ENCODE results near the gene MKKS. TPM values are rescaled to one million over a fixed set of nuclear protein-coding genes. Genes with fewer than 3 reads are reported as not detected.

MKKS gene
- total and polyA plus RNA-seq, 2 of the 13 experiments (the other 11 are each of a cell fraction or from before 2014, with no cell fraction given) = 26.7 to 34.5 TPM

GRCh38 chr20:10434832-10435812 is 1.1 kb upstream of the MKKS start, which contains the start of gene SLX4IP (continued):
- TF ChIP-seq KLF6 (CRISPR knock-in tag; IDR thresholded peaks at IDR 0.05) = no peak
- peak; percentile 42; the same call in 1 of the 2 replicates for TF ChIP-seq ZNF607 (CRISPR knock-in tag; IDR thresholded peaks at IDR 0.05; ENCODE audit: borderline replicate concordance)
- peak; percentile 95 for TF ChIP-seq ISX (CRISPR knock-in tag; conservative IDR thresholded peaks at IDR 0.05)
- TF ChIP-seq SNAI1 (CRISPR knock-in tag; IDR thresholded peaks at IDR 0.05; ENCODE audit: borderline replicate concordance) = no peak
- 0 out of 2 replicates have a peak, but pooled peaks have one; percentile 26 for TF ChIP-seq ZNF580 (CRISPR knock-in tag; IDR thresholded peaks at IDR 0.05; ENCODE audit: borderline replicate concordance, low read depth)
- TF ChIP-seq ZNF180 (CRISPR knock-in tag; IDR thresholded peaks at IDR 0.05; ENCODE audit: borderline replicate concordance, low read depth) = no peak
- no peak; the same call in 1 of the 2 replicates for TF ChIP-seq TGIF2 (CRISPR knock-in tag; IDR thresholded peaks at IDR 0.05)
- 0 out of 2 replicates have a peak, but pooled peaks have one; percentile 38 for TF ChIP-seq HMGA1 (CRISPR knock-in tag; conservative IDR thresholded peaks at IDR 0.05)
- peak; percentile 56; the same call in 1 of the 2 replicates for TF ChIP-seq ZNF441 (CRISPR knock-in tag; IDR thresholded peaks at IDR 0.05; ENCODE audit: borderline replicate concordance)
- peak in 1 of 2 experiments; percentile 37; a peak in 3 of 4 replicates for TF ChIP-seq EP300 (IDR thresholded peaks at IDR 0.05; ENCODE audit: low read depth in 2 of 2, low read length in 2 of 2)
- no peak for TF ChIP-seq EP300 (CRISPR knock-in tag; IDR thresholded peaks at IDR 0.05; ENCODE audit: borderline replicate concordance)
- no peak; the same call in 1 of the 2 replicates for TF ChIP-seq ZNF879 (CRISPR knock-in tag; IDR thresholded peaks at IDR 0.05)
- TF ChIP-seq NR2F2 (IDR thresholded peaks at IDR 0.05; ENCODE audit: borderline replicate concordance, low read depth) = peak; percentile 12; the same call in 1 of the 2 replicates
- no peak for TF ChIP-seq FOXK2 (IDR thresholded peaks at IDR 0.05)
- TF ChIP-seq GZF1 (CRISPR knock-in tag; IDR thresholded peaks at IDR 0.05) = no peak
- TF ChIP-seq DMAP1 (CRISPR knock-in tag; IDR thresholded peaks at IDR 0.05) = no peak; the same call in 1 of the 2 replicates
- no peak for TF ChIP-seq CAMTA2 (CRISPR knock-in tag; IDR thresholded peaks at IDR 0.05; ENCODE audit: borderline replicate concordance)
- no peak for TF ChIP-seq IKZF4 (CRISPR knock-in tag; IDR thresholded peaks at IDR 0.05; ENCODE audit: borderline replicate concordance, low read depth, not compliant biosample characterization)
- TF ChIP-seq HDAC1 (CRISPR knock-in tag; IDR thresholded peaks at IDR 0.05) = peak; percentile 91
- peak; percentile 86; the same call in 1 of the 2 replicates for TF ChIP-seq ZHX1 (CRISPR knock-in tag; IDR thresholded peaks at IDR 0.05; ENCODE audit: low read depth)
- peak; percentile 90 for TF ChIP-seq GLI4 (CRISPR knock-in tag; IDR thresholded peaks at IDR 0.05; ENCODE audit: borderline replicate concordance)
- no peak for TF ChIP-seq LBX2 (CRISPR knock-in tag; IDR thresholded peaks at IDR 0.05; ENCODE audit: borderline replicate concordance)

Data from HepG2 (cell line).